ENCODE data around the gene ZNF180. TPM values are rescaled to one million over a fixed set of nuclear protein-coding genes. Genes with fewer than 3 reads are reported as not detected.

The ZNF180 gene
- total and polyA plus RNA-seq, 2 donors (not counting 1 experiment from before 2014, with no cell fraction given): 4.4 to 16.1 TPM

DNA sequence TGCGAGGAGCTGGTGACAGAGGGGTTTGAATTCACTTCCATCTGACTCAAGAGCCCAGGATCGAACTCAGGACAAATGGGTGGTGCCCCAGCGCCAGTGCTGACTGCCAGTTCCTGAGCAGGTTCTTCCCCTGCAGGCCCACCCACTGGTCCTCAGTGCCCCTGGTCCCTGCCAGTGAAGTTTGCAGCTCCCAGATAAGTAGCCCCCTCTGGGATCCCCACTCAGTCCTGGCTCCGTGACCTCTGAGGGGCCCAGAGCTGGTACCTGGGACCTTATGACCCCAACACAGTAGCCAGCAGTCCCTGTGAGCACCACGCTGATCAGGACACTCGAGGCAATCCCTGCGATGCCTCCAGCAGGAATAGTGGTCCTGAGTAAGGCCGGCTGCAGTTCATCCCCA lies 40.4 kb upstream of the ZNF180 start:
- intact Hi-C loops (cut with micrococcal nuclease): no loop called here

DNA sequence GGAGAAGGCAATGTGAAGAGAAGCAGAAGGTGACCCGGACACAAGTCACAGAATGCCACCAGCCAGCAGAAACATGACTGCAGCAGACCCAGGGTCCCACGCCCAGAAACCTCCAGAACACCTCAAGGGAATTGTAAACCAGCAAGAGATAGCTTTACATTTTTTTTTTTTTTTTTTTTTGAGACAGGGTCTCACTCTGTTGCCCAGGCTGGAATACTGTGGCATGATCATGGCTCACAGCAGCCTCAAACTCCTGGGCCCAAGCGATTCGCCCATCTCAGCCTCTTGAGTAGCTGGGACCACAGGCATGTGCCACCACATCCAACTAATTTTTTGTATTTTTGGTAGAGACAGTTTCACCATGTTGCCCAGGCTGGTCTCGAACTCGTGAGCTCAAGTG lies 39.7 kb upstream of the ZNF180 start:
- peaks cover 47% of the 10 kb centered on the region for H3K27me3 Mint-ChIP-seq
- CTCF ChIA-PET: no interaction called here
- no peak overlapping the region for H2AFZ ChIP-seq (ENCODE audit: insufficient read depth, low read depth, low read length, poor library complexity, severe bottlenecking)
- peaks cover 0 to 4% (median 0%) of the 10 kb centered on the region in 4 experiments for H3K27me3 ChIP-seq (replicated peaks in 1 of 4; ENCODE audit: control extremely low read depth in 1 of 4, control insufficient read depth in 3 of 4, insufficient read depth in 4 of 4, low read length in 3 of 4)
- H3K4me3 Mint-ChIP-seq: no peak overlapping the region
- no peak overlapping the region for H3K9ac ChIP-seq (ENCODE audit: low read length)
- peaks cover 11% of the 10 kb centered on the region for H3K9me3 Mint-ChIP-seq (ENCODE audit: insufficient read depth)
- POLR2A ChIA-PET: no interaction called here
- ATAC-seq (ENCODE audit: low read depth): no peak
- H4K20me1 ChIP-seq (ENCODE audit: control insufficient read depth, insufficient read depth, low read length, poor library complexity, severe bottlenecking): no peaks in the 10 kb centered on the region
- no peaks in the 10 kb centered on the region for H3K4me1 Mint-ChIP-seq
- no peak overlapping the region for H3K27ac Mint-ChIP-seq
- H3K4me2 ChIP-seq (replicated peaks; ENCODE audit: low read depth, low read length, poor library complexity, severe bottlenecking): no peak overlapping the region
- intact Hi-C loops (cut with micrococcal nuclease): no loop called here
- H3K36me3 ChIP-seq (replicated peaks in 1 of 2; ENCODE audit: control extremely low read depth in 1 of 2, control insufficient read depth in 1 of 2, extremely low read depth in 1 of 2, insufficient read depth in 2 of 2, low read length in 1 of 2): no peaks in the 10 kb centered on the region
- H3K4me1 ChIP-seq (ENCODE audit: control insufficient read depth in 2 of 2, insufficient read depth in 2 of 2, low read length in 2 of 2): no peaks in the 10 kb centered on the region
- no peaks in the 10 kb centered on the region for H3K79me2 ChIP-seq (ENCODE audit: control insufficient read depth, insufficient read depth, low read length)
- no peak for DNase-seq
- H3K4me3 ChIP-seq (ENCODE audit: control extremely low read depth in 1 of 5, extremely low read depth in 1 of 5, insufficient read depth in 1 of 5, low read depth in 2 of 5, low read length in 4 of 5): no peak overlapping the region
- H3K27ac ChIP-seq (ENCODE audit: low read length in 2 of 2): no peak overlapping the region
- TF ChIP-seq, protein P1, sequence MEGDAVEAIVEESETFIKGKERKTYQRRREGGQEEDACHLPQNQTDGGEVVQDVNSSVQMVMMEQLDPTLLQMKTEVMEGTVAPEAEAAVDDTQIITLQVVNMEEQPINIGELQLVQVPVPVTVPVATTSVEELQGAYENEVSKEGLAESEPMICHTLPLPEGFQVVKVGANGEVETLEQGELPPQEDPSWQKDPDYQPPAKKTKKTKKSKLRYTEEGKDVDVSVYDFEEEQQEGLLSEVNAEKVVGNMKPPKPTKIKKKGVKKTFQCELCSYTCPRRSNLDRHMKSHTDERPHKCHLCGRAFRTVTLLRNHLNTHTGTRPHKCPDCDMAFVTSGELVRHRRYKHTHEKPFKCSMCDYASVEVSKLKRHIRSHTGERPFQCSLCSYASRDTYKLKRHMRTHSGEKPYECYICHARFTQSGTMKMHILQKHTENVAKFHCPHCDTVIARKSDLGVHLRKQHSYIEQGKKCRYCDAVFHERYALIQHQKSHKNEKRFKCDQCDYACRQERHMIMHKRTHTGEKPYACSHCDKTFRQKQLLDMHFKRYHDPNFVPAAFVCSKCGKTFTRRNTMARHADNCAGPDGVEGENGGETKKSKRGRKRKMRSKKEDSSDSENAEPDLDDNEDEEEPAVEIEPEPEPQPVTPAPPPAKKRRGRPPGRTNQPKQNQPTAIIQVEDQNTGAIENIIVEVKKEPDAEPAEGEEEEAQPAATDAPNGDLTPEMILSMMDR (IDR thresholded peaks at IDR 0.05): no peak
- TF ChIP-seq EZH2 (IDR thresholded peaks at IDR 0.05; ENCODE audit: borderline replicate concordance, insufficient read depth, low read depth, low read length, poor library complexity, severe bottlenecking): no peak
- peaks cover 0 to 17% (median 0%) of the 10 kb centered on the region in 3 donors for H3K9me3 ChIP-seq (ENCODE audit: control extremely low read depth in 1 of 3, control insufficient read depth in 2 of 3, insufficient read depth in 1 of 3, low read length in 2 of 3)
- 93% methylated on average over 3 of the region's 6 CpGs for WGBS (ENCODE audit: insufficient coverage)

More for the DNA sequence above, 40.4 kb upstream of the ZNF180 start:
- Histone ChIP-seq H3K4me2 (replicated peaks; ENCODE audit: low read depth, low read length, poor library complexity, severe bottlenecking) (no peak overlapping the region), H4K20me1 (ENCODE audit: control insufficient read depth, insufficient read depth, low read length, poor library complexity, severe bottlenecking) (no peaks in the 10 kb centered on the region), H3K27me3 (replicated peaks in 1 of 4; ENCODE audit: control extremely low read depth in 1 of 4, control insufficient read depth in 3 of 4, insufficient read depth in 4 of 4, low read length in 3 of 4) (peaks cover 0 to 4% (median 0%) of the 10 kb centered on the region in 4 experiments), H3K36me3 (replicated peaks in 1 of 2; ENCODE audit: control extremely low read depth in 1 of 2, control insufficient read depth in 1 of 2, extremely low read depth in 1 of 2, insufficient read depth in 2 of 2, low read length in 1 of 2) (no peaks in the 10 kb centered on the region), H3K9me3 (ENCODE audit: control extremely low read depth in 1 of 3, control insufficient read depth in 2 of 3, insufficient read depth in 1 of 3, low read length in 2 of 3) (peaks cover 0 to 15% (median 0%) of the 10 kb centered on the region in 3 donors), H3K9ac (ENCODE audit: low read length) (no peak overlapping the region), H3K4me1 (ENCODE audit: control insufficient read depth in 2 of 2, insufficient read depth in 2 of 2, low read length in 2 of 2) (no peaks in the 10 kb centered on the region), H3K4me3 (ENCODE audit: control extremely low read depth in 1 of 5, extremely low read depth in 1 of 5, insufficient read depth in 1 of 5, low read depth in 2 of 5, low read length in 4 of 5) (no peak overlapping the region), H2AFZ (ENCODE audit: insufficient read depth, low read depth, low read length, poor library complexity, severe bottlenecking) (no peak overlapping the region), H3K79me2 (ENCODE audit: control insufficient read depth, insufficient read depth, low read length) (no peaks in the 10 kb centered on the region), H3K27ac (ENCODE audit: low read length in 2 of 2) (no peak overlapping the region)
- Mint-ChIP-seq H3K4me1 (no peaks in the 10 kb centered on the region), H3K27me3 (peaks cover 44% of the 10 kb centered on the region), H3K27ac (no peak overlapping the region), H3K4me3 (no peak overlapping the region), H3K9me3 (ENCODE audit: insufficient read depth) (peaks cover 6% of the 10 kb centered on the region)
- POLR2A ChIA-PET: no interaction called here
- no peak for TF ChIP-seq EZH2 (IDR thresholded peaks at IDR 0.05; ENCODE audit: borderline replicate concordance, insufficient read depth, low read depth, low read length, poor library complexity, severe bottlenecking)
- TF ChIP-seq, protein P1 (IDR thresholded peaks at IDR 0.05): no peak
- WGBS (ENCODE audit: insufficient coverage): 74% methylated on average over 5 of the region's 8 CpGs
- CTCF ChIA-PET: no interaction called here
- no peak for ATAC-seq (ENCODE audit: low read depth)
- DNase-seq: no peak

All from B cell (primary cell).